ENCODE results near the gene ANAPC4.

Gene ANAPC4

GRCh38 chr4:25379591-25379990 is 2.5 kb downstream of the ANAPC4 start:
- no peak for DNase-seq

GRCh38 chr4:25383647-25384046 is 6.6 kb downstream of the ANAPC4 start:
- DNase-seq: no peak

DNA sequence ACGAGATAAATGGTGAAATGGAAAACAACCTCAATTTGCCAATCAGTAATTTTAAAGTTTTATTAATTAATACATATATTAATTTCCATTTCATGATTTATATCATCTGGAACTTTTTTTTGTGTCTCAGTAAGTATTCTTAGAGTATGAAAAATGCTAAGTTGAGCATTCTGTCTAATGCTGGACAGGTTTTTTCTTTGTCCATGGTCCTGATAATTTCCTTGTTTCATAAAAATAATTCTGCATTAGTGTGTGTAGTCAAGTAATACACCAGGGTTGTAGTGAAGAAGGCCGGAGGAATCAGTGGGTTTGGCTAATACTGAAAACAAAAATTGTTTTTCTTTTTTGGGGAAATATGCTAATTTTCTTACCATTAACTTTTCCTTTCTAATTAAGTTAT is 9.9 kb downstream of the ANAPC4 start:
- DNase-seq: no peak

DNA sequence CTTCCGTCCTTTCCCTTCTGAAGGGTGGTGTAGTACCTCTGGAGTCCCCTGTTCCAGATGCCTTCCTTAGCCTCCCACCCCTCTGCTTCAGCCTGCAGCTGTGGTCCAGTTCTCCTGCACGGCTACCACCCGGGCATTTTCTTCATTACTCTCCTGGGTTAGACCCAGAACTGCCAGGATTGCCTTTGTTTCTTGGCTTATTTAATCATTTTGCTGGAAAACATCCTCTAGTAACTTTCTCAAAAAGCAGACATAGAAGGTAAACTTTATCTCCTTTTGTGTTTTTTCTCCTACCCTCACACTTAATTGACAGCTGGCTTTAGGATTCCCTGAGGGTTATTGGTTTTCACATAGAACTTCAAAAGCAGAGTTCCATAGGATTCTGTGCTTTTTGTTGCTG is 20.2 kb downstream of the ANAPC4 start:
- no peak for DNase-seq

- DNase-seq: no peak
These were observed 22.4 kb downstream of the ANAPC4 start for GRCh38 chr4:25399510-25399909.

DNA sequence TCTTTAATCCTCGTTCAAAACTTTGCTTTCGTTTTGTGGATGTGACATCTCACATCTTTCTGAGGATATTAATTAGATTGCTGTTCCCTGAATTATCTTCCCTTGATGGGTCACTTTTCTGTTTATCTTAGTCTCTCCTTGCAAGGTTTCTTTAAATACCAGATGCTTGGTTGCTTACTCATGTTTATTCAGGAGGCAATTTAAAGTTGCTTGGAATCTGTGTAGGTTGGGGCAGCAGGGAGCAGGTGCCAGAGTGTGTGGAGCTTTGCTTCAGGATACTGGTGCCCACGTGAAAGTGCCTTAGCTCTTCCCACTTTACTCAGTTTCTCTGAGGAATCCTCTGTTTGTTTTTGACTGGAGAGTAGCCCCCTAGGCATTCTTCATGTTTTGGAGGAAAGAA is 24.0 kb downstream of the ANAPC4 start:
- no peak for DNase-seq

GRCh38 chr4:25402521-25402920 is 25.5 kb downstream of the ANAPC4 start:
- no peak for DNase-seq

DNA sequence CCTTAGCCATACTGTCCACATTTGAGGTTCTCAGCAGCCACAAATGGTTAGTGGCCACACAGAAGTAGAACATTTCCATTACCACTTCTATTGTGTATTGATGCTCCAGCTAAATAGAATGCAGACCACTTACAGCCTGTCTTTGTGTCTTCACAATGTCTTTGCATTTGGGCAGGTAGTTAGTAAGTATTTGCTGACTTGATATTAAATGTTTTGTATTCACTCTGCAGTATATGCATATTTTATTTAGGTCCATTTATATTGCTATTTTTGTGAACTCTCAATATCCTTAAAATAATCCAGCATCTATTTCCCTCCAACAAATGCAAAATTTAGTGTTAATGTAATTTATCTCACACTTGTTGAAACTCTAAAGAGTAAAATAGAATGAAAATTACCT is 26.6 kb downstream of the ANAPC4 start:
- no peak for DNase-seq

DNA sequence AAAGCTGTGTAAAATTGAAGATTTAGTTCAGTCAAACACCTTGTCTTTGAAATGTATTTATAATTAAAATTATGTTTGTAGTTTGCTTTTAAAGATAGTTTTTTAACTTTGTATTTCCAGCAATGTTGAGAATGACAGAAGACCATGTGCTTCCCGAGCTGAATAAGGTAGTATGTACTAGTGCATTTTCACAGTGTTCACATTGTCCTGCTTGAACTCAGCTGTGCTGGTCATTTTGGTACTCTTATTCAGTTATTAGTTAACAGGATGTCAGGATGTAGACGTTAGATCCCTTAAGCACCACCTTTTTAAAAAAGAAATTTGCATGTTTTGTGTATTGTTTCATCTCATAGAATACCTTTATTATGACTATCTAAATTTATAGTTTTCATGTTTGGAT is 28.4 kb downstream of the ANAPC4 start:
- no peak for DNase-seq

DNA sequence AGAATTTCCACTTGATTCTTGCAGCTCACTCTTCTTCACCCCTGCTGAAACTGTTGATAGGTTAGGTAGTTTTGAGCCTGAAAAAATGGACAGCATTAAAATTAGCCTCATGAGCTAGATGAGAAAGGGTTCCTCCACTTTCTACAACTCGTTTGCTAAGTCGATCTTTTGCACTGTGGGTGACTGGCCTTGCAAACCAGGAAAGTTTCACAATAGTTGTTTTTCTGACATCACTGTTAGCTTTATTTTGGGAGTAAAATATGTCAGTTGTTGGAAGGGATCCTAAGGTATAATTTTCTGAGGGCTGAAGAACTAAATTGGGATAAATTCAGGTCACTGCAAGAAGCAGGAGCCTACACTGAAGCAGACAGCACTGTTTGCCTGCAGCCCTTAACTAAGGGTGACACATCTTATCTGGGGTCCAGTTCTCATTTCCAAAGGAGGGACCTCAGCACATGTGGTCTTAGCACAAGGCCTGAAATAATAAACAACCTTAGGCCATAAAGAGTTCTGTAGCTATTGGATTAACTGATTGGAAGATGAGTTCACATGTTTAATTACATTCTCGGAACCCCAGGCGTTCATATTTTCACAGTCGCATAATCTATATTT is 29.1 kb downstream of the ANAPC4 start:
- DNase-seq: no peak

DNA sequence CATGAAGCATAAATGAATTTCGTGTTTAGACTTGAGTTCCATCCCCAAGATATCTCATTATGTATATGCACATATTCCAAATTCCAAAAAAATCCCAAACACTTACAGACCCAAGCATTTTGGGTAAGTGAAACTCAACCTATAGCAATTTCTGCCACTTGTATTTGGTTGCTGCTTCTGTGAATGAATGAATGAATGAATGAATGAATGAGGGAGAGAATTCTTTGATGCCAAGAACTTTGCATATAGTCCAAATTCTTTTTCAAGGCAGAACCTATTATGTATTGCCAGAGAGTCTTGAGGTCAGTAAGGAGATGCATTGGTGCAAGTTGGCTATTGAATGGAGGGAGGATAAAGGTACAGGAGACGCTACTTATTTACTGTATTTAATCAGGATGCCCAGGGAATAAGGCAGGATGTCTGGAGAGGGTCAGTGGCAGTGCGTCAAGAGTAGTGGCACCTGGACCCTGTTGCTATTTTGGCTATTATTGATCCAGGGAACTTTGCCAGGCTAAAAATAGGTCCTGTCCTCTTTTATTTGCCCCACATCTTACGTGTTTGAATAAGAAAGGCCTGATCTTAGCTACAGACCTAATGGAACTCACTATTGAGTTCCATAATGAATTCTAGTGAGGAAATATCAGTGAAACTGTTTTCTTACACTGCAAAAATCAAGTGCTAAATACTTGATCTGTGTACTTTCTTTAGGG is 33.9 kb downstream of the ANAPC4 start:
- DNase-seq: no peak

GRCh38 chr4:25413261-25413660 is 36.2 kb downstream of the ANAPC4 start:
- DNase-seq: no peak

GRCh38 chr4:25417014-25417413 is 40.0 kb downstream of the ANAPC4 start:
- no peak for DNase-seq

DNA sequence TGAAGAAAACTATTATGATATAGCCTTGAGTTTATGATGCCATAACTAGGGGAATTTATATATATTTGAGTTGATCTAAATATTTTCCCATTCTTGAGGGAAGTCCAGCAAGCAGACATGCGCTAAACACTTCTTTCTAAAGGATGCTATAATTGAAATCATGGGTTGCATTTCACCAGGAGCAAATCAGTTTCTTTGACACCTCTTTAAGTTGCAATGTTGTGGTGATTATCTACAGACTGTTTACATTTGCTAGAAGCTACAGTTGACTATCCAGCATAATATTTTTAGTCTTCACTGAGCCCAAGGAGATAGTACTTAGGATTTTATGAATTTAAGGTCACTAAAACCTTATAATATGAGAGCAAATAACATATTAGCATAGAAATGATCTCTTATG is 43.9 kb downstream of the ANAPC4 start:
- DNase-seq: no peak

- DNase-seq: no peak
These were observed 44.9 kb downstream of the ANAPC4 start for GRCh38 chr4:25421816-25422525.

DNA sequence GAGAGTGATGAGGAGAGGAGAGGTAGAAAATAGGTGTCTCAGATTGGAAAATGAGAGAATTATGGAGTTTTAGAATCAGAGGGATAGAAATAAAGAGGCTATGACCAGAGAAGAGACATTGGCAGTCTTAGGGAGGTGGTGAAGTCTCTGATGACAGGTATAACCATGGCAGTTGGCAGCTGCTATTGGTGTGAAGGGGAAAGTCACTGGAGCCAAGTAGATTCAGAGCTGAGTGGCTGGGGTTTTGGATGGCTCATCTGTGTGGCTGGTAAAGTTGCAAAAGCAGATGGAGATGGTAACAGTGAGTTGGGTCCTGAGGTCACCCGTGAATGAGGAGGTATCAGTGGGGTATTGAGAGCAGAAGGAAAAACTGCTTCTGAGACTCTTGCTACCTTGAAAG is 46.5 kb downstream of the ANAPC4 start:
- no peak for DNase-seq

DNA sequence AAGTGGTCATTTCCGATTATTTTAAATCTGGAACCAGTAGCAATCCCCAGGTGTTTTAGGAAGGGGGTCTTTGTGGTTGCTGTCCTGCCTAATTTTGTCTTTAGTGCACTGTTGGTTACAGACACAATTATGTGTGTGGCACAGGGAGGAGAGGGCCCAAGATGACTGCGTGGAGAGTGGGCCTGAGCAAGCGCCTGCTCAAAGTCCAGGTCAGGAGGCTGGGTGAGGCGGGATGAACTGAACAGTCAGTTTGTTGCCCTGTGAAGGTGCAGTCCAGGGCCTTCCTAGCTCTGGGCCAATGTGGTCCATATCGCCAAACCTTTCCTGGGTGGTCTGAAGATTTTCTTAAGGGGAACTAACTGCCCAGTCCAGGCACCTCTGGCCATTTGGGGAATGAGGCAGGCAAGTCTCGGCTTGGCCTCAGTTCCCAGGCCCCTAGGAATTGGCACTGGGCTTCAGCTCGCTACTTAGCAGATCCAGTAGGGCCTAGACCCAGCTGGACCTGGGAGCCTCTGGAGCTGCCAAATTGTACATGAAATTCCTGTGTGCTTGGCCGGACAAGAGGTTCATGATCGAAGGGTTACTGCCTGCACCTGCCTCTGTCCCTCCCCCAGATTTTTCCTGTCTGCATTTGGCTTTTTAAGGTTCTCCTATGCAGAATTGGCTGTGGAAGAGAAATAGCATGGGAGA is 47.6 kb downstream of the ANAPC4 start:
- DNase-seq: no peak

DNA sequence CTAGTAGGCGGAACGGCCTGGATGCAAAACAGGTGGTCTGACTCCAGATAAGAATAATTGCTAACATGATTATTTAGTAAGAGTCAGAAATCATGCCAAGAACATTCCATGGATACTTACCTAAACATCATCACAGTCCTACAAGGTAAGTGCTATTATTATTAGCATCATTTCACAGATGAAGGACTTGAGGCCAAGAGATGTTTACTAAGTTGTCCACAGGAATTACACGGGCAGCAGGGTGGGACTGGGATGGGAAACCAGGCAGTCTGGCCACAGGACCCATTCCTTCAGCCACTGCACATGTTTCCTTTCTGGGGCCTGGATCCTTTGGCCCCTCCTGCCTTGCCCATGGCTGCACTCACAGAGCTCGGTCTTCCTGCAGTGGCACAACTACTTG is 48.3 kb downstream of the ANAPC4 start:
- no peak for DNase-seq

- DNase-seq: no peak
These were observed 50.8 kb downstream of the ANAPC4 start for GRCh38 chr4:25427871-25428270.

- DNase-seq: no peak
These were observed 53.6 kb downstream of the ANAPC4 start for GRCh38 chr4:25430630-25431029.

GRCh38 chr4:25433966-25434827 is 57.1 kb downstream of the ANAPC4 start:
- no peak for DNase-seq

DNA sequence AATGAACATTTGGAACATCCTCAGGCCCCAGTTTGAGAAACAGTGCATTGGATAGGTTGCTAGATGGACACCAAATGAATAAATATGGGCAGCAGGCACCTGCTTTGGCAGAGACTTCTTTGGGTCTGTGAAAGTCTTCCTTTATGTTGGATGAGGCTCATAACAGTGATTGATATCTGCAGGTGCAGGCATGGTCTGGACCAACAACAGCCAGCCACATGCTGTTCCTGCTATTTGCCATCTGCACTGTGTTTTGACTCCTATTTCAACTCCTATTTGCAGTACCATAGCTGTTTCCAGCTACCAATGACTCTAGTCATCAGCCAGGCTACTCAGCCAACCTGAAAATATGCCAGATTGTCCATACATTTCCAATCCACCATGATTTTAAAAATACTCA is 60.9 kb downstream of the ANAPC4 start:
- DNase-seq: no peak

Measured in NCI-H226 (cell line).